WERI-Rb-1 (cell line): ENCODE data around the gene ARHGEF19.
A peak's percentile ranks its signal among the peaks of the same experiment; 100 is the strongest.

Experiments
- DNase-seq: peaks from one replicate; pipeline ENCODE4 v3.0.0-alpha.2; 2020
- H3K27ac ChIP-seq: fragments of 250-450 bp; sonication (Bioruptor Pico); 2 replicates; pipeline ENCODE4 v1.5.1; 2020; ENCODE audit warnings: mild to moderate bottlenecking, moderate library complexity
- H3K27me3 ChIP-seq: fragments of 250-450 bp; sonication (Bioruptor Pico); 2 replicates; pipeline ENCODE4 v1.5.1; 2021; ENCODE audit warnings: mild to moderate bottlenecking, low read depth, moderate library complexity; ENCODE audit not compliant: insufficient read depth, severe bottlenecking
- H3K36me3 ChIP-seq: fragments of 250-450 bp; sonication (Bioruptor Pico); 2 replicates; pipeline ENCODE4 v1.5.1; 2020; ENCODE audit warnings: mild to moderate bottlenecking, moderate library complexity
- H3K4me3 ChIP-seq: 2 replicates; pipeline ENCODE4 v1.5.1; 2011; ENCODE audit warnings: low read depth, mild to moderate bottlenecking, control low read depth, low read length
- H3K9me3 ChIP-seq: fragments of 250-450 bp; sonication (Bioruptor Pico); 2 replicates; pipeline ENCODE4 v1.5.1; 2021; ENCODE audit warnings: mild to moderate bottlenecking, moderate library complexity; ENCODE audit not compliant: severe bottlenecking
- CTCF ChIP-seq: IDR thresholded peaks from 2 replicates; pipeline ENCODE4 v1.5.1; 2011; ENCODE audit warnings: low read depth, mild to moderate bottlenecking, control low read depth, inconsistent platforms, low read length

The ARHGEF19 gene

GRCh38 chr1:16187748-16188401 is 24.6 kb downstream of the ARHGEF19 start:
- Histone ChIP-seq H3K36me3 (no peaks in the 10 kb centered on the region), H3K9me3 (no peaks in the 10 kb centered on the region), H3K27me3 (no peaks in the 10 kb centered on the region), H3K4me3 (no peak overlapping the region), H3K27ac (no peak overlapping the region)
- DNase-seq, result peak; percentile 64
- TF ChIP-seq CTCF, result peak; percentile 94

- H3K27ac ChIP-seq, result no peak overlapping the region
- no peak for DNase-seq
- no peak for TF ChIP-seq CTCF
Observed at GRCh38 chr1:16186655-16187235, 25.7 kb downstream of the ARHGEF19 start.

GRCh38 chr1:16184557-16185303 is 27.7 kb downstream of the ARHGEF19 start:
- Histone ChIP-seq H3K27me3 (no peaks in the 10 kb centered on the region), H3K27ac (no peak overlapping the region), H3K9me3 (no peaks in the 10 kb centered on the region), H3K4me3 (no peak overlapping the region), H3K36me3 (no peaks in the 10 kb centered on the region)
- no peak for TF ChIP-seq CTCF
- no peak for DNase-seq

More at GRCh38 chr1:16186655-16187235, 25.7 kb downstream of the ARHGEF19 start:
- Histone ChIP-seq H3K9me3 (no peaks in the 10 kb centered on the region), H3K36me3 (no peaks in the 10 kb centered on the region), H3K27me3 (no peaks in the 10 kb centered on the region), H3K4me3 (no peak overlapping the region)

- Histone ChIP-seq H3K27ac (no peak overlapping the region), H3K4me3 (no peak overlapping the region), H3K9me3 (no peaks in the 10 kb centered on the region), H3K27me3 (no peaks in the 10 kb centered on the region), H3K36me3 (no peaks in the 10 kb centered on the region)
- DNase-seq, result no peak
- TF ChIP-seq CTCF, result no peak
Observed at GRCh38 chr1:16183765-16184556, 28.5 kb downstream of the ARHGEF19 start.

- Histone ChIP-seq H3K4me3 (no peak overlapping the region), H3K36me3 (no peaks in the 10 kb centered on the region), H3K27me3 (no peaks in the 10 kb centered on the region), H3K27ac (no peak overlapping the region), H3K9me3 (no peaks in the 10 kb centered on the region)
- DNase-seq, result no peak
- no peak for TF ChIP-seq CTCF
Observed at GRCh38 chr1:16183179-16183578, 29.3 kb downstream of the ARHGEF19 start.
